Neural crest cell (in vitro differentiated cells): ENCODE data around the gene FAM43A. TPM values are rescaled to one million over a fixed set of nuclear protein-coding genes. Genes with fewer than 3 reads are reported as not detected.

Experiments used
- DNase-seq: peaks from one replicate; pipeline ENCODE4 v3.0.0; 2021; ENCODE audit warnings: low read depth, mixed read lengths, low spot score
- H3K27ac Mint-ChIP-seq: one replicate; pipeline ENCODE4 v1.8.0; 2021; ENCODE audit warnings: mild to moderate bottlenecking, mixed read lengths; ENCODE audit not compliant: unreplicated experiment
- H3K27me3 Mint-ChIP-seq: 2 replicates; pipeline ENCODE4 v1.8.0; 2021; ENCODE audit warnings: low read depth, mild to moderate bottlenecking, mixed read lengths
- H3K36me3 Mint-ChIP-seq: 2 replicates; pipeline ENCODE4 v1.8.0; 2021; ENCODE audit warnings: low read depth, mild to moderate bottlenecking, mixed read lengths
- H3K4me1 Mint-ChIP-seq: 2 replicates; pipeline ENCODE4 v1.8.0; 2021; ENCODE audit warnings: mixed read lengths
- H3K4me3 Mint-ChIP-seq: one replicate; pipeline ENCODE4 v1.8.0; 2021; ENCODE audit warnings: mild to moderate bottlenecking, mixed read lengths
- H3K9me3 Mint-ChIP-seq: 2 replicates; pipeline ENCODE4 v1.8.0; 2021; ENCODE audit warnings: mixed read lengths
- CTCF ChIP-seq: fragments of 200-600 bp; sonication (generic); conservative IDR thresholded peaks from 2 replicates; pipeline ENCODE4 v1.5.0; 2021; ENCODE audit warnings: antibody characterized with exemption, mild to moderate bottlenecking
- total RNA-seq: library from RNA; stranded (reverse); gene quantifications from 2 replicates; pipeline ENCODE4 v1.2.1, GENCODE V29; 2021

Gene FAM43A
- total RNA-seq, 1 donor from 2014 or later: 1.4 TPM

- H3K4me1 Mint-ChIP-seq: peaks cover 9% of the 10 kb centered on the region
- peaks cover 6% of the 10 kb centered on the region for H3K9me3 Mint-ChIP-seq
- no peak overlapping the region for H3K27ac Mint-ChIP-seq
- DNase-seq: no peak
- H3K27me3 Mint-ChIP-seq: peaks cover 3% of the 10 kb centered on the region
- TF ChIP-seq CTCF: no peak
- no peak overlapping the region for H3K4me3 Mint-ChIP-seq
- H3K36me3 Mint-ChIP-seq: no peaks in the 10 kb centered on the region
These were observed 16.9 kb downstream of the FAM43A start for GRCh38 chr3:194702545-194702944.

DNA sequence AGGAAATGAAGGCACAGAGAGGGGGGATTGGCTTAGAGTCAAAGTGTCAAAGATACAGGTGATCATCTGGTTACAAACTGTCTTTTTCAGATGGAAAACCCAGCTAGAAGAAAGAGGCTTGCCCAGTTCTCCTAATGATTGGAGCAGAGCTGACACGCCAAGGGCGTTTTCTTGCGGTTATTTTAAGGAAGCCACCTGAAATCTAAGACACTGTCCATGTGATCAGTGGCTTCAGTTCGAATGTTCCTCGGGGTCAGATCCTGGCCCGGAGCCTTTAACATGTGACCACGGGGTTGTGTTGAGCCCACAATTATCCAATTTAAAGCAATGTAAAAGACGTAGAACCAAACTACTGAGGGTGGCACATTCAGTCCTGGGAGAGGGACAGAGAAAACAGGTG lies 19.5 kb downstream of the FAM43A start:
- Mint-ChIP-seq H3K9me3 (no peaks in the 10 kb centered on the region), H3K4me3 (no peak overlapping the region), H3K27me3 (peaks cover 3% of the 10 kb centered on the region), H3K36me3 (no peaks in the 10 kb centered on the region), H3K4me1 (peaks cover 9% of the 10 kb centered on the region), H3K27ac (no peak overlapping the region)
- no peak for TF ChIP-seq CTCF
- DNase-seq: no peak

DNA sequence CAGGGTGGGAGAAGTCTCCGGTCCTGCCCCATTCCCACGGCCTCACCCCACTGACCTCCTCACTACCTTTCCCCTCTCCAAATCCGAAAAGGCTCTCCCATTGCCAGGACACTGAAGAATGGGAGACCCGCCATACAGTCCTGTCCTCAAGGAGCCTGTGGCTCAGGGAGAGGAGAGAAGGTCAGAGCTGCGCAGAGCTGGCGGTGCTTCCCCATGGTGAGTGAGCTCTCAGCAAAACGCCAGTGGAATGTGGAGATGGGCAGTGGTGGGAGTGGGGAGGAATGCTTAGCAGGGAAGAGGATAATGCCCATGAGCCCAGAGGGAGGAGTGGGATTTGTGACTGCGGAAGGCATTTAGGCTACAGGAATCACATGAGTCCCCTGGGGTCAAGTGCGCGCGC lies 20.1 kb downstream of the FAM43A start:
- Mint-ChIP-seq H3K4me3 (no peak overlapping the region), H3K9me3 (no peaks in the 10 kb centered on the region), H3K36me3 (no peaks in the 10 kb centered on the region), H3K27me3 (peaks cover 3% of the 10 kb centered on the region), H3K4me1 (peaks cover 9% of the 10 kb centered on the region), H3K27ac (peak overlapping the region; percentile 95)
- DNase-seq: no peak
- no peak for TF ChIP-seq CTCF

DNA sequence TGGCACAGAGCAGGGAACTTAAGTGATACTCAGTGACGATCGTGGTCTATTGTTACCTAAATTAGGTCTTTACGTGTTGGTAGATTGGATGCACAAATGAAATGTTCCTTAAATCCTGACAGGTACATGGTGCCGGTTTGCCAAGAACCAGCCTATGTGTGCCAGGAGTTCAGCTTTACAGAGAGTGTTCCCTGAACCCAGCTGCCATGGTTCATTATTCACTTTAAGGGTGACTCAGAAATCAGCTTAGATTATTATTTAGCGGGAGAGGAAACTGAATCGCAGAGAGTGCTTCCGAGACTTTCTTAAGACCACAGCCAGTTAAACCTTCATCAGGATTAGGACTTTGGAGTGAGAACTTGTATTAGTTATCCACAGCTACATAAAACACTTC lies 21.5 kb downstream of the FAM43A start:
- H3K36me3 Mint-ChIP-seq: no peaks in the 10 kb centered on the region
- no peaks in the 10 kb centered on the region for H3K9me3 Mint-ChIP-seq
- no peak for TF ChIP-seq CTCF
- H3K4me1 Mint-ChIP-seq: peaks cover 9% of the 10 kb centered on the region
- DNase-seq: no peak
- H3K27me3 Mint-ChIP-seq: peaks cover 3% of the 10 kb centered on the region
- no peak overlapping the region for H3K4me3 Mint-ChIP-seq
- no peak overlapping the region for H3K27ac Mint-ChIP-seq

- Mint-ChIP-seq H3K27ac (no peak overlapping the region), H3K4me3 (no peak overlapping the region), H3K36me3 (no peaks in the 10 kb centered on the region), H3K4me1 (peaks cover 3% of the 10 kb centered on the region), H3K9me3 (no peaks in the 10 kb centered on the region), H3K27me3 (peaks cover 3% of the 10 kb centered on the region)
- TF ChIP-seq CTCF: no peak
- no peak for DNase-seq
These were observed 25.6 kb downstream of the FAM43A start for GRCh38 chr3:194711286-194711685.

DNA sequence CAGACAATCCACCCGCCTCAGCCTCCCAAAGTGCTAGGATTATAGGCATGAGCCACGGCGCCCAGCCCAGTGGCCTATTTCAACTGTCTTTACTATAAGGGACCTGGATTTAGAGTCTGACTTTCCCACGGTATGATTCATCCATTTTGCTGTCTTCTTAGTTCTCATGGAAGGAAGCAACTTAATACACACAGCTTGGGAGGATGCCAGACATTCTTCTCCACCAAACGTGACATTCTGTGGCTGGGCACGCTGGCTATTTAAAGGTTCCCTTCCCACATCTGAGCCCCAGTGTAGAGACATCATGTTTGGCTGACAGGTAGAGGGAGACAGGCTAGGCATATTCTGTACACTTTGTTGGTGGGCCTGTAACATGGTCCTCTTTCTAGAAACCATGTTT lies 26.2 kb downstream of the FAM43A start:
- H3K4me1 Mint-ChIP-seq: no peaks in the 10 kb centered on the region
- peaks cover under 1% of the 10 kb centered on the region for H3K27me3 Mint-ChIP-seq
- no peaks in the 10 kb centered on the region for H3K36me3 Mint-ChIP-seq
- no peak for DNase-seq
- H3K9me3 Mint-ChIP-seq: no peaks in the 10 kb centered on the region
- H3K4me3 Mint-ChIP-seq: no peak overlapping the region
- H3K27ac Mint-ChIP-seq: no peak overlapping the region
- TF ChIP-seq CTCF: no peak
